ENCODE data around the gene YEATS4. TPM values are rescaled to one million over a fixed set of nuclear protein-coding genes. Genes with fewer than 3 reads are reported as not detected.
A peak's percentile ranks its signal among the peaks of the same experiment; 100 is the strongest.

YEATS4 gene
- total and polyA plus RNA-seq, 9 donors: 5.7 to 26.0 (median 12.5) TPM

- DNase-seq: no peak
- no peaks in the 10 kb centered on the region for H3K27me3 ChIP-seq
- intact Hi-C loops (cut with DNase I): loop anchor here in 1 of 4 donors (5.0 kb wide), 1 partner anchor 233 kb away; the partner anchor contains the start of gene CCT2
- WGBS, 3 donors: 78 to 86% (median 80%) methylated on average over 1 of the region's 1 CpG
- no peak overlapping the region for H3K27ac ChIP-seq
- H3K4me3 ChIP-seq: no peak overlapping the region
- TF ChIP-seq POLR2A (IDR thresholded peaks at IDR 0.05): no peak
- TF ChIP-seq CTCF (IDR thresholded peaks at IDR 0.05): no peak
- no peak for TF ChIP-seq EP300 (IDR thresholded peaks at IDR 0.05)
- no peaks in the 10 kb centered on the region for H3K4me1 ChIP-seq (ENCODE audit: insufficient read depth)
- no peaks in the 10 kb centered on the region for H3K36me3 ChIP-seq
- H3K9me3 ChIP-seq: no peaks in the 10 kb centered on the region
These were observed 5.4 kb upstream of the YEATS4 start for GRCh38 chr12:69354172-69354555.

GRCh38 chr12:69354556-69355187, 4.9 kb upstream of the YEATS4 start:
- Histone ChIP-seq H3K4me1 (ENCODE audit: insufficient read depth) (no peaks in the 10 kb centered on the region), H3K4me3 (no peak overlapping the region), H3K27me3 (no peaks in the 10 kb centered on the region), H3K36me3 (no peaks in the 10 kb centered on the region), H3K9me3 (no peaks in the 10 kb centered on the region), H3K27ac (no peak overlapping the region)
- TF ChIP-seq POLR2A (IDR thresholded peaks at IDR 0.05): no peak
- no peak for TF ChIP-seq CTCF (IDR thresholded peaks at IDR 0.05)
- intact Hi-C loops (cut with DNase I): loop anchor here in 1 of 4 donors (5.0 kb wide), 1 partner anchor 233 kb away; the partner anchor contains the start of gene CCT2
- 59 to 73% (median 67%) methylated on average over 1 of the region's 1 CpG for WGBS, 3 donors
- DNase-seq: no peak

- intact Hi-C loops (cut with DNase I): no loop called here
- no peak for DNase-seq
- WGBS, 3 donors: 74 to 94% (median 89%) methylated on average over 2 of the region's 2 CpGs
- H3K4me3 ChIP-seq: no peak overlapping the region
- no peaks in the 10 kb centered on the region for H3K36me3 ChIP-seq
- H3K27me3 ChIP-seq: no peaks in the 10 kb centered on the region
- H3K4me1 ChIP-seq (ENCODE audit: insufficient read depth): no peaks in the 10 kb centered on the region
- H3K9me3 ChIP-seq: no peaks in the 10 kb centered on the region
- TF ChIP-seq POLR2A (IDR thresholded peaks at IDR 0.05) (no peak), CTCF (IDR thresholded peaks at IDR 0.05) (no peak)
- H3K27ac ChIP-seq: no peak overlapping the region
These were observed 4.0 kb upstream of the YEATS4 start for GRCh38 chr12:69355363-69356028.

- TF ChIP-seq EP300 (IDR thresholded peaks at IDR 0.05): no peak
- TF ChIP-seq CTCF (IDR thresholded peaks at IDR 0.05): no peak
- no peak for TF ChIP-seq POLR2A (IDR thresholded peaks at IDR 0.05)
- peak overlapping the region; percentile 78 for H3K4me3 ChIP-seq
- intact Hi-C loops (cut with DNase I): no loop called here
- no peak for DNase-seq
- peak overlapping the region in 1 of 2 donors; percentile 98 for H3K27ac ChIP-seq
- H3K9me3 ChIP-seq: no peaks in the 10 kb centered on the region
- WGBS, 3 donors: 5 to 7% (median 7%) methylated on average over 10 of the region's 10 CpGs
- no peaks in the 10 kb centered on the region for H3K27me3 ChIP-seq
- no peaks in the 10 kb centered on the region for H3K36me3 ChIP-seq
- H3K4me1 ChIP-seq (ENCODE audit: insufficient read depth): peaks cover 3% of the 10 kb centered on the region
These were observed 767 bp downstream of the YEATS4 start for GRCh38 chr12:69360348-69360672.
